ENCODE data around the gene PITPNB.

The PITPNB gene

GRCh38 chr22:27934069-27934468 lies 15.0 kb upstream of the PITPNB start:
- Mint-ChIP-seq H3K36me3 (ENCODE audit: low read depth) (peaks cover 1% of the 10 kb centered on the region), H3K27me3 (no peaks in the 10 kb centered on the region), H3K9me3 (no peaks in the 10 kb centered on the region), H3K4me3 (no peak overlapping the region), H3K27ac (no peak overlapping the region), H3K4me1 (no peaks in the 10 kb centered on the region)
- ATAC-seq (no peak), DNase-seq (no peak)

GRCh38 chr22:27933186-27933983 lies 14.3 kb upstream of the PITPNB start:
- ATAC-seq (no peak), DNase-seq (no peak)
- Mint-ChIP-seq H3K9me3 (no peaks in the 10 kb centered on the region), H3K27me3 (no peaks in the 10 kb centered on the region), H3K4me3 (no peak overlapping the region), H3K36me3 (ENCODE audit: low read depth) (peaks cover 1% of the 10 kb centered on the region), H3K27ac (no peak overlapping the region), H3K4me1 (no peaks in the 10 kb centered on the region)

GRCh38 chr22:27930331-27931060 lies 11.4 kb upstream of the PITPNB start:
- no peaks in the 10 kb centered on the region for H3K27me3 Mint-ChIP-seq
- no peak for DNase-seq
- H3K4me1 Mint-ChIP-seq, result peaks cover 12% of the 10 kb centered on the region
- no peak overlapping the region for H3K4me3 Mint-ChIP-seq
- ATAC-seq, result no peak
- H3K36me3 Mint-ChIP-seq (ENCODE audit: low read depth), result peaks cover 1% of the 10 kb centered on the region
- no peaks in the 10 kb centered on the region for H3K9me3 Mint-ChIP-seq
- no peak overlapping the region for H3K27ac Mint-ChIP-seq

- Mint-ChIP-seq H3K36me3 (ENCODE audit: low read depth) (peaks cover 9% of the 10 kb centered on the region), H3K27ac (no peak overlapping the region), H3K27me3 (no peaks in the 10 kb centered on the region), H3K4me3 (no peak overlapping the region), H3K4me1 (peaks cover 12% of the 10 kb centered on the region), H3K9me3 (no peaks in the 10 kb centered on the region)
- DNase-seq (no peak), ATAC-seq (no peak)
These were observed 8.6 kb upstream of the PITPNB start for GRCh38 chr22:27927608-27928007.

GRCh38 chr22:27925331-27925730 lies 6.3 kb upstream of the PITPNB start:
- no peak for ATAC-seq
- Mint-ChIP-seq H3K27me3 (no peaks in the 10 kb centered on the region), H3K4me1 (peaks cover 23% of the 10 kb centered on the region), H3K27ac (no peak overlapping the region), H3K9me3 (no peaks in the 10 kb centered on the region), H3K36me3 (ENCODE audit: low read depth) (peaks cover 13% of the 10 kb centered on the region), H3K4me3 (no peak overlapping the region)
- no peak for DNase-seq

- H3K4me3 Mint-ChIP-seq, result peak overlapping the region; percentile 86
- ATAC-seq, result peak; percentile 61
- H3K27ac Mint-ChIP-seq, result peak overlapping the region; percentile 99
- H3K27me3 Mint-ChIP-seq, result peaks cover 6% of the 10 kb centered on the region
- H3K36me3 Mint-ChIP-seq (ENCODE audit: low read depth), result peaks cover 43% of the 10 kb centered on the region
- H3K9me3 Mint-ChIP-seq, result no peaks in the 10 kb centered on the region
- H3K4me1 Mint-ChIP-seq, result peaks cover 49% of the 10 kb centered on the region
- no peak for DNase-seq
These were observed 1.1 kb upstream of the PITPNB start for GRCh38 chr22:27919942-27920755.

- Mint-ChIP-seq H3K4me3 (peak overlapping the region; percentile 86), H3K4me1 (peaks cover 65% of the 10 kb centered on the region), H3K27me3 (peaks cover 6% of the 10 kb centered on the region), H3K9me3 (no peaks in the 10 kb centered on the region), H3K27ac (peak overlapping the region; percentile 99), H3K36me3 (ENCODE audit: low read depth) (peaks cover 55% of the 10 kb centered on the region)
- DNase-seq (peak; percentile 71), ATAC-seq (peak; percentile 53)
These were observed 475 bp downstream of the PITPNB start for GRCh38 chr22:27918341-27919221.

- peaks cover 72% of the 10 kb centered on the region for H3K4me1 Mint-ChIP-seq
- ATAC-seq (no peak), DNase-seq (no peak)
- H3K27ac Mint-ChIP-seq, result peak overlapping the region; percentile 13
- peak overlapping the region; percentile 51 for H3K4me3 Mint-ChIP-seq
- H3K9me3 Mint-ChIP-seq, result no peaks in the 10 kb centered on the region
- H3K36me3 Mint-ChIP-seq (ENCODE audit: low read depth), result peaks cover 59% of the 10 kb centered on the region
- H3K27me3 Mint-ChIP-seq, result peaks cover 6% of the 10 kb centered on the region
These were observed 3.1 kb downstream of the PITPNB start for GRCh38 chr22:27915986-27916385.

GRCh38 chr22:27913162-27913741 lies 5.8 kb downstream of the PITPNB start:
- Mint-ChIP-seq H3K27ac (no peak overlapping the region), H3K4me3 (no peak overlapping the region), H3K27me3 (no peaks in the 10 kb centered on the region), H3K4me1 (peaks cover 55% of the 10 kb centered on the region), H3K36me3 (ENCODE audit: low read depth) (peaks cover 76% of the 10 kb centered on the region), H3K9me3 (no peaks in the 10 kb centered on the region)
- DNase-seq (no peak), ATAC-seq (no peak)

GRCh38 chr22:27912101-27912500 lies 7.0 kb downstream of the PITPNB start:
- no peak overlapping the region for H3K27ac Mint-ChIP-seq
- no peaks in the 10 kb centered on the region for H3K27me3 Mint-ChIP-seq
- ATAC-seq (no peak), DNase-seq (no peak)
- peaks cover 54% of the 10 kb centered on the region for H3K4me1 Mint-ChIP-seq
- H3K36me3 Mint-ChIP-seq (ENCODE audit: low read depth), result peaks cover 72% of the 10 kb centered on the region
- no peaks in the 10 kb centered on the region for H3K9me3 Mint-ChIP-seq
- no peak overlapping the region for H3K4me3 Mint-ChIP-seq

GRCh38 chr22:27911330-27911729 lies 7.7 kb downstream of the PITPNB start:
- no peak overlapping the region for H3K4me3 Mint-ChIP-seq
- H3K27ac Mint-ChIP-seq, result no peak overlapping the region
- peaks cover 74% of the 10 kb centered on the region for H3K36me3 Mint-ChIP-seq (ENCODE audit: low read depth)
- no peak for ATAC-seq
- DNase-seq, result no peak
- H3K27me3 Mint-ChIP-seq, result no peaks in the 10 kb centered on the region
- H3K9me3 Mint-ChIP-seq, result no peaks in the 10 kb centered on the region
- H3K4me1 Mint-ChIP-seq, result peaks cover 57% of the 10 kb centered on the region

- Mint-ChIP-seq H3K9me3 (no peaks in the 10 kb centered on the region), H3K4me3 (no peak overlapping the region), H3K4me1 (peaks cover 48% of the 10 kb centered on the region), H3K27me3 (no peaks in the 10 kb centered on the region), H3K27ac (peak overlapping the region; percentile 7), H3K36me3 (ENCODE audit: low read depth) (peaks cover 63% of the 10 kb centered on the region)
- ATAC-seq, result no peak
- DNase-seq, result no peak
These were observed 12.8 kb downstream of the PITPNB start for GRCh38 chr22:27906241-27906640.

- Mint-ChIP-seq H3K4me1 (peaks cover 50% of the 10 kb centered on the region), H3K27me3 (no peaks in the 10 kb centered on the region), H3K36me3 (ENCODE audit: low read depth) (peaks cover 65% of the 10 kb centered on the region), H3K4me3 (peak overlapping the region; percentile 2), H3K27ac (no peak overlapping the region), H3K9me3 (no peaks in the 10 kb centered on the region)
- ATAC-seq, result no peak
- no peak for DNase-seq
These were observed 13.4 kb downstream of the PITPNB start for GRCh38 chr22:27905653-27906052.

Measured in activated naive CD8-positive, alpha-beta T cell treated with anti-CD3 and anti-CD28 coated beads, Interleukin-2, amount 50 U/mL, for 24 hours (primary cell).